ENCODE results near the gene MRGPRF. TPM values are rescaled to one million over a fixed set of nuclear protein-coding genes. Genes with fewer than 3 reads are reported as not detected.

The MRGPRF gene
- total RNA-seq, 2 donors from 2014 or later, result 3.7 to 4.7 TPM

DNA sequence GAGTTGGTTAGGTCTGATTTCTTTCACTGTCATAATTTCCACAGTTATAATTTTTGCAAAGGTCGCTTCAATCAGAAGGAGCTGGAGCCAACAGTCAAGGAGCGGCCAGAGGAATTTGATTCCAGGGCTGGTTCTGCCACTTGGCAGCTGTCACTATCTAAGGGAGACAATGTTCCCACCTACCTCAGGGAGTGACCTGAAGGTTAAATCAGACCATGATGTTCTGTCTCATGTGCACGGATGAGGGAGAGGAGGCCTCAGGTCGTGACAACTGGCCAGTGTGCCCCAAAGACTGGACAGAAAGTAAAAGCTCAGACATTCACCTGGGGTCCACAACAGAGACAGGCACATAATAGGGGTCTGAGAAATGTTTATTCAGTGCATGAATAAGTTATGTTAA lies 39.8 kb downstream of the MRGPRF start:
- Histone ChIP-seq H3K4me1 (ENCODE audit: control insufficient read depth, insufficient read depth, low read length) (no peaks in the 10 kb centered on the region), H3K27ac (ENCODE audit: low read depth, low read length) (no peak overlapping the region), H3K9ac (ENCODE audit: extremely low read depth, low read length, poor library complexity, severe bottlenecking) (no peak overlapping the region), H3K36me3 (ENCODE audit: control insufficient read depth, insufficient read depth, low read length) (no peaks in the 10 kb centered on the region), H3K27me3 (ENCODE audit: control insufficient read depth, insufficient read depth, low read length, poor library complexity, severe bottlenecking) (no peaks in the 10 kb centered on the region), H3K4me3 (ENCODE audit: low read length) (no peak overlapping the region), H3K9me3 (ENCODE audit: control insufficient read depth, low read length) (peaks cover 8% of the 10 kb centered on the region)
- Mint-ChIP-seq H3K27ac (no peak overlapping the region), H3K4me3 (no peak overlapping the region), H3K36me3 (ENCODE audit: low read depth) (no peaks in the 10 kb centered on the region), H3K4me1 (no peaks in the 10 kb centered on the region), H3K27me3 (ENCODE audit: insufficient read depth) (no peaks in the 10 kb centered on the region), H3K9me3 (peaks cover 6% of the 10 kb centered on the region)
- TF ChIP-seq, protein P1, sequence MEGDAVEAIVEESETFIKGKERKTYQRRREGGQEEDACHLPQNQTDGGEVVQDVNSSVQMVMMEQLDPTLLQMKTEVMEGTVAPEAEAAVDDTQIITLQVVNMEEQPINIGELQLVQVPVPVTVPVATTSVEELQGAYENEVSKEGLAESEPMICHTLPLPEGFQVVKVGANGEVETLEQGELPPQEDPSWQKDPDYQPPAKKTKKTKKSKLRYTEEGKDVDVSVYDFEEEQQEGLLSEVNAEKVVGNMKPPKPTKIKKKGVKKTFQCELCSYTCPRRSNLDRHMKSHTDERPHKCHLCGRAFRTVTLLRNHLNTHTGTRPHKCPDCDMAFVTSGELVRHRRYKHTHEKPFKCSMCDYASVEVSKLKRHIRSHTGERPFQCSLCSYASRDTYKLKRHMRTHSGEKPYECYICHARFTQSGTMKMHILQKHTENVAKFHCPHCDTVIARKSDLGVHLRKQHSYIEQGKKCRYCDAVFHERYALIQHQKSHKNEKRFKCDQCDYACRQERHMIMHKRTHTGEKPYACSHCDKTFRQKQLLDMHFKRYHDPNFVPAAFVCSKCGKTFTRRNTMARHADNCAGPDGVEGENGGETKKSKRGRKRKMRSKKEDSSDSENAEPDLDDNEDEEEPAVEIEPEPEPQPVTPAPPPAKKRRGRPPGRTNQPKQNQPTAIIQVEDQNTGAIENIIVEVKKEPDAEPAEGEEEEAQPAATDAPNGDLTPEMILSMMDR (conservative IDR thresholded peaks at IDR 0.05), result no peak
- no peak for DNase-seq
- 82 to 96% methylated on average over 4 of the region's 4 CpGs for WGBS, 2 experiments (ENCODE audit: insufficient coverage in 1 of 2, insufficient read length in 1 of 2)

DNA sequence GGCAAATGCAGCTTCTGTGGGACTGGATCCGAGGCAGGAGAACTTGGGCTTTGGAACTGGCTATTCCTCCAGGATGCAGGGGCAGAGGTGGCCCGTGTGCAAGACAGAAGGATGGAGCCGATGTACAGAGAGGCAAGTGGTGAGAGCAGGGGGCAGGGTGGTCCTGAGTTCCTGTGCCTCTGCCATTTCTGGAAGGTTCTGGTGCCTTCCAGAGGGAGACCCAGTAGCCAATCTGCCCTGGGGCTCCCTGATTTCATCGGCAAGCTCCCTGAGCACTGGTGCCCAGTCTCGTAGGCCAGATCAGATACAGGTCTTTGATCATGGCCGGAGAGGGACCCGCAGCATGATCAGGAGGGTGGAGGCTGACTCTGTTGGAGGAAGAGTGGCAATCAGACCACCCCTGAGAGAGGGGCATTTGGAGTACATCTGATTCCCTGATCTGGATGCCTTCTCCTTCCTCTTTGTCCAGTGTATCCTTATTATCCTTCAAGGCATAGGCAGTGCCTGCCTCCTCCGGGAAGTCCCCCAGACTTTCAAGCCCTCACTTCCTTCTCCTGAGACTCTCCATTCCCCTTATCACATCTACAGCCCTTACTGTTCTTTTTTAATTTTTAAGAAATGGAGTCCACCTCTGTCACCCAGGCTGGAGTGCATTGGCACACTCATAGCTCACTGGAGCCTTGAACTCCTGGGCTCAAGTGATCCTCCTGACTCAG lies 42.0 kb downstream of the MRGPRF start:
- Histone ChIP-seq H3K9ac (ENCODE audit: extremely low read depth, low read length, poor library complexity, severe bottlenecking) (no peak overlapping the region), H3K27ac (ENCODE audit: low read depth, low read length) (no peak overlapping the region), H3K4me3 (ENCODE audit: low read length) (no peak overlapping the region), H3K36me3 (ENCODE audit: control insufficient read depth, insufficient read depth, low read length) (no peaks in the 10 kb centered on the region), H3K9me3 (ENCODE audit: control insufficient read depth, low read length) (peaks cover 8% of the 10 kb centered on the region), H3K27me3 (ENCODE audit: control insufficient read depth, insufficient read depth, low read length, poor library complexity, severe bottlenecking) (no peaks in the 10 kb centered on the region), H3K4me1 (ENCODE audit: control insufficient read depth, insufficient read depth, low read length) (no peaks in the 10 kb centered on the region)
- Mint-ChIP-seq H3K36me3 (ENCODE audit: low read depth) (no peaks in the 10 kb centered on the region), H3K27ac (no peak overlapping the region), H3K4me3 (no peak overlapping the region), H3K27me3 (ENCODE audit: insufficient read depth) (no peaks in the 10 kb centered on the region), H3K4me1 (no peaks in the 10 kb centered on the region), H3K9me3 (peaks cover 6% of the 10 kb centered on the region)
- WGBS, 2 experiments (ENCODE audit: insufficient coverage in 1 of 2, insufficient read length in 1 of 2), result 91 to 92% methylated on average over 7 to 8 of the region's 8 CpGs
- TF ChIP-seq, protein P1 (conservative IDR thresholded peaks at IDR 0.05), result no peak
- no peak for DNase-seq

DNA sequence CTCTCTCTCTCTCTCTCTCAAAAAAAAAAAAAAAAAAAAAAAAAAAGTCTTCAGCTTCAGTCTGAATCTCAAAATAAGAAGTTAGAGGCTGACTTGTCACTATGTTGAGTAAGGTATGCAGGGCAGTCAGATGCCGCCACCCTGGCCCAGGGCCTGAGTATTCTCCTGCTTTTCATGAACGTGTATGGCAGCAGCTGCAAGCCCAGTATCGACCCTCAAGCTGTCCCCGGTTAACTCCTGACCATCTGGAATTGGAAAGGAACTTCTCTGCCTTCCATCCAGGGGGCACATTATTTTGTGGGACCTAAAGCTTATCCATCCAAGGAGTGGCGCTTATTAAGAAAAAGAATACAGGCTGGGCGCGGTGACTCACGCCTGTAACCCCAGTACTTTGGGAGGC lies 43.7 kb downstream of the MRGPRF start:
- no peaks in the 10 kb centered on the region for H3K27me3 ChIP-seq (ENCODE audit: control insufficient read depth, insufficient read depth, low read length, poor library complexity, severe bottlenecking)
- no peak overlapping the region for H3K4me3 Mint-ChIP-seq
- DNase-seq, result no peak
- H3K9me3 ChIP-seq (ENCODE audit: control insufficient read depth, low read length), result no peaks in the 10 kb centered on the region
- no peaks in the 10 kb centered on the region for H3K36me3 Mint-ChIP-seq (ENCODE audit: low read depth)
- no peak overlapping the region for H3K4me3 ChIP-seq (ENCODE audit: low read length)
- TF ChIP-seq, protein P1 (conservative IDR thresholded peaks at IDR 0.05), result no peak
- no peaks in the 10 kb centered on the region for H3K4me1 Mint-ChIP-seq
- no peaks in the 10 kb centered on the region for H3K36me3 ChIP-seq (ENCODE audit: control insufficient read depth, insufficient read depth, low read length)
- no peaks in the 10 kb centered on the region for H3K9me3 Mint-ChIP-seq
- 79 to 92% methylated on average over 3 to 8 of the region's 8 CpGs for WGBS, 2 experiments (ENCODE audit: insufficient coverage in 1 of 2, insufficient read length in 1 of 2)
- no peak overlapping the region for H3K27ac Mint-ChIP-seq
- H3K9ac ChIP-seq (ENCODE audit: extremely low read depth, low read length, poor library complexity, severe bottlenecking), result no peak overlapping the region
- no peak overlapping the region for H3K27ac ChIP-seq (ENCODE audit: low read depth, low read length)
- no peaks in the 10 kb centered on the region for H3K4me1 ChIP-seq (ENCODE audit: control insufficient read depth, insufficient read depth, low read length)
- no peaks in the 10 kb centered on the region for H3K27me3 Mint-ChIP-seq (ENCODE audit: insufficient read depth)

Data from endodermal cell (in vitro differentiated cells).